Colon (tissue), 2 donors: Measurements from ENCODE around the gene AFM.
"Not testable (repeated sequence)": the region's sequence is repeated elsewhere in the genome, so short reads cannot be mapped to it uniquely, and the experiment has no call there.

Experiments
- FAIRE-seq: peaks from 2 replicates; lab custom pipeline; 2012; peaks lifted over from hg19 to GRCh38; lab: Jason Lieb, UNC
- donor health status: control.
- donor health status: control.

Gene AFM

DNA sequence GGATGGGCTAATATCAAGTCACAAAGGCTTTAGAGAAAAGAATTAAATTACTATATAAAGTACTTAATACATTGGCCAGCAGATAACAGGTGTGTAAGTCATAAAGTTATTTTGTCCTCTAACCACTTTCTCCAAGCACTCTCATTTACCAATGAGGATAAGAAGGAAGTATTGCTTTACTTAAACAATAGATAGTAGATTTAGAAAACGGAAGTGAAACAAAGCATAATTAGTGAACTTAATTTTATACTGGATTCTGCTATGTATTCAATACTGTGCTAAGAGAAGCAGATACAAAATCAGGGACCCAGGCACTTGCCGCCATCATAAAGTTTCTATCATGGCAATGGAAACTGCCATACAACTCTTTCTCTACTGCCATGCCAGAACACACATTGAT lies 24.0 kb downstream of the AFM start:
- FAIRE-seq, result no peak

DNA sequence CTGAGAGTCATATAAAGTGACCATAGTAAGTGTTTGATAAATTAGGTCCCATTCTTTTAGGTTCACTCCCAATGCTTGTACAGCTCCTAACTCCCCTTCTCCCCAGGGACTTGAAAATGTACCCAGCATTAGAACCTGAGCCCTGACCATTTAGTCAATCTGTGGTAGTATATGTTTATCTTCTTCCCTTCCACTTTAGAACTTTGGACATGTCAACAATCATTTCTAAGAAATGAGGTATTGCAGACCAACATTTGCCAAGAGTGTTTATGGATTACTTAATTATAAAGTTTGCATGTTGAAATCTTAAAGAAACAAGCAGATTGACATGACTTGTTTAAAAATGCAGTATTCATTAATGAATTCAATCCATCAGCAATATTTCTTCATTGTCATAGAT lies 26.0 kb downstream of the AFM start:
- FAIRE-seq, result no peak

DNA sequence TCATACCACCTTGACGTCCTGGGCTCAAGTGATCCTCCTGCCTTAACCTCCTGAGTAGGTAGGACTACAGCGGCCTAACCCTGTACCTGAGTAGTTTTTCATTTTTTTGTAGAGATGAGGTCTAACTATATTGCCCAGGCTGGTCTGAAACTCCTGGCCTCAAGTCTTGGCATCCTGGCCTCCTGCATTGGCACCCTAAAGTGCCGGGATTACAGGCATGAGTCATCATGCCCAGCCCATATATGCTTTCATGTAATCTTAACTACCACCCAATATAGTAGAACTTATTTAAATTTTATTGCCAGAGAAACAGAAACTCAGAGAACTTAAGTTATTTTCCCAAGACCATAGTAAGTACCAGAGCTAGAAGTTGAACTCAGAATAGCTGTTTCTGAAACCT lies 27.1 kb downstream of the AFM start:
- no peak for FAIRE-seq

DNA sequence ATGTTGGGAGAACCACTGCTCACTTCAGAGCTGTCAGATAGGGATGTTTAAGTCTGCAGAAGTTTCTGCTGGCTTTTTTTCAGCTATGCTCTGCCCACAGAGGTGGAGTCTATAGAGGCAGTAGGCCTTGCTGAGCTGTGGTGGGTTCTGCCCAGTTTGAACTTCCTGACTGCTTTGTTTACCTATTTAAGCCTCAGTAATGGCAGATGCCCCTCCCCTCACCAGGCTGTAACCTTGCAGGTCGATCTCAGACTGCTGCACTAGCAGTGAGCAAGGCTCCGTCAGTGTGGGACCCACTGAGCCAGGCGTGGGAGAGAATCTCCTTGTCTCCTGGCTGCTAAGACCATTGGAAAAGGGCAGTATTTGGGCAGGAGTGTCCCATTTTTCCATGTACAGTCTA lies 36.8 kb downstream of the AFM start:
- FAIRE-seq, result no peak

DNA sequence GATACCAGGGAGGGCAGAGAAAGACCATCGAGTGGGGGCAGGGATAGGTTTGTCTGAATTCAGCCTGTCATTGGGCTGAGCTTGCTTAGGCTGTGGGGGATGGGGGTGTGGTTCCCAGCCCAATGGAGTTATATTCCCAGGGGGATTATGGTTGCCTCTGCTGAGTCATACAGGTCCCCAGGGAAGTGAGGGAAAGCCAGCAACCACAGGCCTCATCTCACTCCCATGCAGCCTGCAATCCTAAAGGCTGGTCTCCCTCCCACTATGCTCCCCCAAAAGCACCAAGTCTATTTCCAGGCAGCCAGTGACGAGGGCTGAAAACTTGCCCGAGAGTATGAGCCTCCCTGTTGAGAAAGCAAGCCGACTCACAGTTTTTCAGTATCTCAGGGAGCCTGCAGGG lies 39.3 kb downstream of the AFM start:
- FAIRE-seq, result no peak

DNA sequence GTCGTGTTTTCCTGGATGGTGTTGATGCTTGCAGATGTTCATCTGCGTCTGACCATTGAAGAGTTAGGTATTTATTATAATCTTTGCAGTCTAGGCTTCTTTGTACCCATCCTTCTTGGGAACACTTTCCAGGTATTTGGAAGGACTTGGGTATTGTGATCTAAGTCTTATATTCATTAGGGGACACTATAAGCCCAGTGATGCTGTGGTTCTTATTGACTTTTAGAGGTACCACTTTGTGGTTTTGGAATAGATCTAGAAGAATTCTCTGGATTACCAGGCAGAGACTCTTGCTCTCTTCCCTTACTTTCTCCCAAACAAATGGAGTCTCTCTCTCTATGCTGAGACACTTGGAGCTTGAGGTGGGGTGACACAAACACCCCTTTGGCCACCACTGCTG lies 41.6 kb downstream of the AFM start:
- FAIRE-seq, result no peak

DNA sequence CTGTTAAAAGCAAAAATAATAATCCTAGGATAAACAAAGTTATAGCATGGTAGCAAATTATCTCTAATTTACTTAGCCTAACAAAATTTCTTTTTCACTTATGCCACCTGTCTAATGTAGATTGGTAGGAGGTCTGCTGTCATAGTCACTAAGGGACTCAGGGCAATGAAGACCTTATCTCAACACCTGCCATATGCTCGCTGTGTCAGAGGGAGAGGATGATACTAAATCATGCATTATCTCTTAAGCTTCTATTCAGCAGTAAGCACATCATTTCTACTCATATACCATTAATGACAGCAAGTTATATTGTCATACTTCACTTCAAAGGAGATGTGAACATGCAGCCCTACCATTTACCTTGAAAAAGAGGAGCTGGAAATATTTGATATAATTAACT lies 44.1 kb downstream of the AFM start:
- FAIRE-seq, result no peak

DNA sequence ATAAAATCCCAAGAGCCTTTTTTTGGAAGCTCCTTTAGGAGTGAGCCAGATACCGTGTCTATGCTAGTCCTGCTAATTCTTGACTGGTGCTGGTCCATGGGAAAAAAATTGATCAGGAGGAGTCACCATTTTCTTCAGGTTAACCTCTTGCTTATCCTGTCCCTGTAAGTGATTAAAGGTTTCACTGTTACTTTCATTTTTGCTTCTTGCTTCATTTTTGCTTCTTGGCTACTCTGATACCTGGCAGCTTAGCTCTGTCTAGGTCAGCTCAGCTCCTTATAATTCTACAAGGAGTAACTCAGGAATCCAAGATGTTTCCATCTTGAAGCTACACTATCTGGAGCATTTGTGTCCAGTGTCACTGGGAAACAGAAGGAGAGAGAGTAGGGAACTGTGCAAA lies 45.7 kb downstream of the AFM start:
- no peak for FAIRE-seq

DNA sequence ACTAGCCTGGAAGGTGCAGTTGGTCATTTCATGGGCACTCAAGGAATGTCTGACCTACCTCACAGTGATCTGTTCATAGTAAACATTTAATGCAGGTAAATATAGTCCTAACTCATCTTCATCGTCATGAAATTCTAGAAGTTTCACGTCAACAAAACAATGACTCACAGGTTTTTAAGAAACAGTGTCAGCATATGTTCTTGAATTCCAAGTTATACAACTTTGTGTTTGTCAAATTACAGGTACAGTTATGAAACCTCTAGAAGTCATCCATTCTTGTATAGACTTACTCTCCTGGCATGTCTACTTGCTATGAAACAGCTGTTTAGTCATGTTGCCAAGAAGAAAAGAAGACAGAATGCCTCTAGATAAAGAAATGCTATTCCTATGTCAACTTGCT lies 46.6 kb downstream of the AFM start:
- no peak for FAIRE-seq

DNA sequence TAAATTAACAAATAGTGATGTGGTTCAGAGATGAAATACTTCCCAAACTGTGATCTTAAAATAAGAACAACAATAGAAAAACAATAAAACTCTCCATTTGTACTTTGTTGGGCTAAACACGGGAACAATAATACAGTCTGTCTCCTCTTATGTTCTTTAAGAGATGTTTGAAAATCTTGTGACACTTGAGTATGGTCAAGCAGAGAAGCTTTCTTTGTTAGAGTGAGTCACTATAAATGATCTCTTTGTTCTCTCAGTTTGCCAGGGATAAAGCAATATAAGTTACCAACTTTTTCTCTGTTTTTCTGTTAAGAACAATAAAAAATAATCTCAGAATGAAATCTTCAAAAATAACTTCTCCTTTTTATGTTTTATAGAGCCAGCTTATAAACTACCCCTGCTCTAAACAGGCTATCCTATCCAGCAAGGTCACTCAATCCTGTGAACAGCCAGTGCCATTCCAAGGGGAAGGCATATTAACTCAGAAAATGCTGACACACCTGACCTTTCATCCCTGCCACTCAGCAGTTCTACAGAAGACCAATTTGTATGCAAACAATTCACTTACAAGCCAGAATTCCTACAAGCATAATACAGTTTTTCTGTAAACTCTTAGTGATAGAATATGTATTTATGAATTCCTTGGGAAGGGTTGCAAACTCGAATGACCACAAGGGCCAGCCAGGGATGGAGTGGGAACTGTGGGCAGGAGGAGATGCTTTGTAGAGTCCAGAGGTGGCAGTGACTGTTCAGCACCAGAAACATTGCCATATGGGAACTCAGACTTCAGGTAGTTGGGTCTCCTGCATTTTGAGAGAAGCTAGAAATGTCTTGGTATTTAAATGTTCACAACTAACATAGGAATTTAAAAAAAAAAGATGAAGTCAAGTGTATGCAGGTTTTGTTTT lies 52.2 kb downstream of the AFM start:
- no peak for FAIRE-seq

DNA sequence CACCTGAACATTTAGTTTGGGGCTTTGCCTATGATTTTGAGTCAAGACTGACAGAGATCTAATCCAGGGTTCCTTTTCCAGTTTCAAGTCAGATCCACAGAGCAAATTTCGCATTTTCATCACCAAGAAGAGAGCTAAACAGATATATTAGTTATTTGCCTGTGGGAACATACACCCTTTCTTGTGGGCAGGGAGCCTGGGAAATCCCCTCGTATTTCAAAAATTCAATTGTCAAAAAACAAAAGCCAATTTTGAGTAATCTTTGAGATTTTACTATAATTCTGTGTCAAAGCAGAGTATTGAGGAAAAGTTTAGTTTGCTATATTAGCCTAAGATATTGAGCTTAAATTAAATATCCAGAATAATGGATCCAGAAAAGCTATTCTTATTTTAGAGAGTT lies 56.6 kb downstream of the AFM start:
- no peak for FAIRE-seq

DNA sequence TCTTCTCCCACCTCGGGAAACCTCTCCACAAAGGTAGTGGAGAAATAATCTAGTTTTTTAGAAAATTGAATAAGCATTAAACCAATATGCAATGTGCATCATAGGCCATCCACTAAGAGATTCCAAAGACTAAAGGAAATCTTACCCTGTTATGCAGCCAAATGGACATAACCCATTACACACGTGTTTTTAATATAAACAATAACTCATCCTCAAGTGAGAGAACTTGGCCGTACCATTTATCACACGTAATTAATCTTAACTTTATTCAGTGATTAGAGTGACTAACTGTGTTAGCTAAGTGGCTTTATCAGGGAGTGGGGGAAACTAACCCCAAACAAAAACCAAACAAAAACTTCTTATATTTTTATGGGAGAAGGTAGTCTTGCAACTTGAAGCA lies 57.8 kb downstream of the AFM start:
- no peak for FAIRE-seq

DNA sequence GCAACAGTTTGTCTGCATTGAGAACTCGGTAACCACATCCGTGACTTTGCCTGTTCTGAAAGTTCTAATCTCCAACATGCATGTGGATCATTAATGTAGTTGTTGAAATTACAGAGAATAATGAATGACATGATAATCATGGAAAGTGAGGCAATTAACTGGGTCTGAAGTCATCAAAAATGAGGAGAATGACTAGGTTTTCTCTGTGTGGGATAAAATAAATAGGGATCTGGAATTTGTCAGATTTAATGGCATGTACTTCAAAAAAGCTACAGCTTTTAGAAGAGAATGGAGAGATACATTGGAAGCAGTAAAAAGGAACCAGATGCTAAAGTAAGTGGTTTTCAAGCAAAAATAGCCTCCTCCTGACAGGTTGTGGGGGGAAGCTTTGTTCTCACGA lies 59.3 kb downstream of the AFM start:
- no peak for FAIRE-seq

DNA sequence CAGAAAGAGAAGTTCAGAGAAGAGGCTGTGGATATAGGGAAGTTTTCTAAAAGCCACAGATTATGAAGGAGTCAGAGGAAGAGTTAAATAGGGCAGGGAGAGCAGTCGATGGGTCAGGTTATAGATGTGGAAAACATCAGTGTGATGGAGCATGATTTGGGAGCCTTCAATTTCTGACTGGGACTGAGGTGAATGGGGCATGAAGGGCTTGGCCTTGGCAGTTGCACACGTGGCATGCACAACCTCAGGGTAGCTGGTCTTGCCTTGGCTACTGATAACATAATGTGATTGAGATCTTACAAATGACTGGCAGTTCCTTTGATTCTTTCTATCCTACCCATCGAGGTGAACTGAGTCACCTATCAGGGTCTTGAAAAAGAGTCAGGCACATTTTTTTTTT lies 59.7 kb downstream of the AFM start:
- no peak for FAIRE-seq

DNA sequence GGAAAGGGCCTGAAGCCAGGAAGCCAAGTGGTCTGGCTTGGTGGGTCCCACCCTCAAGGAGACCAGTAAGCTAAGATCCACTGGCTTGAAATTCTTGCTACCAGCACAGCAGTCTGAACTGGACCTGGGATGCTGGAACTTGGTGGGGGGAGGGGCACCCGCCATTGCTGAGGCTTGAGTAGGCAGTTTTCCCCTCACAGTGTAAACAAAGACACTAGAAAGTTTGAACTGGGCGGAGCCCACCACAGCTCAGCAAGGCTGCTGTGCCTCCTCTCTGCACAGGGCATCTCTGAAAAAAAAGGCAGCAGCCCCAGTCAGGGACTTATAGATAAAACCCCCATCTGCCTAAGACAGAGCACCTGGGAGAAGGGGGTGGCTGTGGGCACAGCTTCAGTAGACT lies 63.1 kb downstream of the AFM start:
- FAIRE-seq, result no peak

DNA sequence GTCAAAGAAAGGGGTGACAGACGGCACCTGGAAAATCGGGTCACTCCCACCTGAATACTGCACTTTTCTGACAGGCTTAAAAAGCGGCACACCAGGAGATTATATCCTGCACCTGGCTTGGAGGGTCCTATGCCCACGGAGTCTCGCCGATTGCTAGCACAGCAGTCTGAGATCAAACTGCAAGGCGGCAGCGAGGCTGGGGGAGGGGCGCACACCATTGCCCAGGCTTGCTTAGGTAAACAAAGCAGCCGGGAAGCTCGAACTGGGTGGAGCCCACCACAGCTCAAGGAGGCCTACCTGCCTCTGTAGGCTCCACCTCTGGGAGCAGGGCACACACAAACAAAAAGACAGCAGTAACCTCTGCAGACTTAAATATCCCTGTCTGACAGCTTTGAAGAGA lies 69.3 kb downstream of the AFM start:
- FAIRE-seq, result not testable (repeated sequence)
